IMR-90 (cell line): Measurements from ENCODE around the gene RUNX2.

Experiments
- BHLHE40 ChIP-seq: fragments of 150-350 bp; IDR thresholded peaks from 2 replicates; pipeline ENCODE4 v1.6.1; 2016; ENCODE audit warnings: mild to moderate bottlenecking, low read depth, low read length
- CEBPB ChIP-seq: IDR thresholded peaks from 2 replicates; pipeline ENCODE4 v1.6.1; 2012; ENCODE audit warnings: low read depth, low read length, improper control_type of control experiment
- CHD1 ChIP-seq: IDR thresholded peaks from 2 replicates; pipeline ENCODE4 v1.6.1; 2012; ENCODE audit warnings: low read depth, low read length, improper control_type of control experiment
- MAZ ChIP-seq: IDR thresholded peaks from 2 replicates; pipeline ENCODE4 v1.6.1; 2012; ENCODE audit warnings: low read depth, mild to moderate bottlenecking, low read length, improper control_type of control experiment, moderate library complexity, borderline replicate concordance
- MXI1 ChIP-seq: IDR thresholded peaks from 2 replicates; pipeline ENCODE4 v1.6.1; 2012; ENCODE audit warnings: low read depth, mild to moderate bottlenecking, low read length, moderate library complexity, borderline replicate concordance
- POLR2A ChIP-seq: IDR thresholded peaks from 2 replicates; pipeline ENCODE4 v1.6.1; 2012; ENCODE audit warnings: mild to moderate bottlenecking, low read depth, low read length
- RAD21 ChIP-seq: IDR thresholded peaks from 2 replicates; pipeline ENCODE4 v1.6.1; 2012; ENCODE audit warnings: low read length, improper control_type of control experiment
- RFX5 ChIP-seq: IDR thresholded peaks from 2 replicates; pipeline ENCODE4 v1.8.0; 2012; ENCODE audit warnings: low read depth, mild to moderate bottlenecking, low read length, moderate library complexity
- SMC3 ChIP-seq: fragments of 150-350 bp; IDR thresholded peaks from 2 replicates; pipeline ENCODE4 v1.6.1; 2016; ENCODE audit warnings: low read depth, mild to moderate bottlenecking, antibody characterized with exemption, low read length, moderate library complexity
- USF2 ChIP-seq: fragments of 150-350 bp; IDR thresholded peaks from 2 replicates; pipeline ENCODE4 v1.6.1; 2017; ENCODE audit warnings: mild to moderate bottlenecking, antibody characterized with exemption, low read length, low read depth
- TF ChIP-seq, protein P1 (sequence below): conservative IDR thresholded peaks from 2 replicates; pipeline ENCODE4 v1.5.1; 2012; ENCODE audit warnings: mild to moderate bottlenecking, low read depth, low read length, improper control_type of control experiment
- TF ChIP-seq, protein P2 (sequence below): fragments of 150-350 bp; IDR thresholded peaks from 2 replicates; pipeline ENCODE4 v1.6.1; 2016; ENCODE audit warnings: low read depth, mild to moderate bottlenecking, low read length, moderate library complexity, borderline replicate concordance

GRCh38 chr6:45438849-45439406, 110.8 kb downstream of the RUNX2 start:
- TF ChIP-seq MXI1 (no peak), CEBPB (no peak), USF2 (no peak), POLR2A (no peak), CHD1 (no peak), SMC3 (no peak), RAD21 (no peak), MAZ (no peak), RFX5 (no peak), BHLHE40 (no peak)
- TF ChIP-seq, protein P1, sequence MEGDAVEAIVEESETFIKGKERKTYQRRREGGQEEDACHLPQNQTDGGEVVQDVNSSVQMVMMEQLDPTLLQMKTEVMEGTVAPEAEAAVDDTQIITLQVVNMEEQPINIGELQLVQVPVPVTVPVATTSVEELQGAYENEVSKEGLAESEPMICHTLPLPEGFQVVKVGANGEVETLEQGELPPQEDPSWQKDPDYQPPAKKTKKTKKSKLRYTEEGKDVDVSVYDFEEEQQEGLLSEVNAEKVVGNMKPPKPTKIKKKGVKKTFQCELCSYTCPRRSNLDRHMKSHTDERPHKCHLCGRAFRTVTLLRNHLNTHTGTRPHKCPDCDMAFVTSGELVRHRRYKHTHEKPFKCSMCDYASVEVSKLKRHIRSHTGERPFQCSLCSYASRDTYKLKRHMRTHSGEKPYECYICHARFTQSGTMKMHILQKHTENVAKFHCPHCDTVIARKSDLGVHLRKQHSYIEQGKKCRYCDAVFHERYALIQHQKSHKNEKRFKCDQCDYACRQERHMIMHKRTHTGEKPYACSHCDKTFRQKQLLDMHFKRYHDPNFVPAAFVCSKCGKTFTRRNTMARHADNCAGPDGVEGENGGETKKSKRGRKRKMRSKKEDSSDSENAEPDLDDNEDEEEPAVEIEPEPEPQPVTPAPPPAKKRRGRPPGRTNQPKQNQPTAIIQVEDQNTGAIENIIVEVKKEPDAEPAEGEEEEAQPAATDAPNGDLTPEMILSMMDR = no peak
- TF ChIP-seq, protein P2, sequence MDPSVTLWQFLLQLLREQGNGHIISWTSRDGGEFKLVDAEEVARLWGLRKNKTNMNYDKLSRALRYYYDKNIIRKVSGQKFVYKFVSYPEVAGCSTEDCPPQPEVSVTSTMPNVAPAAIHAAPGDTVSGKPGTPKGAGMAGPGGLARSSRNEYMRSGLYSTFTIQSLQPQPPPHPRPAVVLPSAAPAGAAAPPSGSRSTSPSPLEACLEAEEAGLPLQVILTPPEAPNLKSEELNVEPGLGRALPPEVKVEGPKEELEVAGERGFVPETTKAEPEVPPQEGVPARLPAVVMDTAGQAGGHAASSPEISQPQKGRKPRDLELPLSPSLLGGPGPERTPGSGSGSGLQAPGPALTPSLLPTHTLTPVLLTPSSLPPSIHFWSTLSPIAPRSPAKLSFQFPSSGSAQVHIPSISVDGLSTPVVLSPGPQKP = no peak
